Left lobe of liver (tissue), 2 donors: Measurements from ENCODE around the gene TTC12. TPM values are rescaled to one million over a fixed set of nuclear protein-coding genes. Genes with fewer than 3 reads are reported as not detected.

ENCODE experiments used
- ATAC-seq: fragments of 200-7000 bp; cut with Tn5 transposase; one replicate; pipeline ENCODE4 v1.9.1; 2020; ENCODE audit warnings: mild to moderate bottlenecking, moderate library complexity
- DNase-seq: peaks from one replicate; pipeline ENCODE4 v3.0.0-alpha.2; 2020; ENCODE audit warnings: low spot score
- total RNA-seq: library from RNA; stranded (reverse); gene quantifications from one replicate; pipeline ENCODE4 v1.2.1, GENCODE V29; 2021
- donor health status: DM: no; HTN: no; CAD: no; lungs with moderate emphysema.
- donor health status: DM: no; HTN: yes; CAD: no.

The TTC12 gene
- total RNA-seq, 1 donor from 2014 or later: 5.8 TPM

- no peak for DNase-seq
- ATAC-seq: no peak
Observed at GRCh38 chr11:113370634-113371033, 56.3 kb downstream of the TTC12 start.

- ATAC-seq: no peak
Observed at GRCh38 chr11:113372309-113372708, 57.9 kb downstream of the TTC12 start.

GRCh38 chr11:113373306-113373705 lies 58.9 kb downstream of the TTC12 start:
- DNase-seq: no peak
- no peak for ATAC-seq

More at GRCh38 chr11:113372309-113372708, 57.9 kb downstream of the TTC12 start:
- no peak for DNase-seq

GRCh38 chr11:113373981-113374560 lies 59.7 kb downstream of the TTC12 start:
- ATAC-seq: no peak
- no peak for DNase-seq

- no peak for DNase-seq
- no peak for ATAC-seq
Observed at GRCh38 chr11:113375402-113375801, 61.0 kb downstream of the TTC12 start.

- ATAC-seq: no peak
- no peak for DNase-seq
Observed at GRCh38 chr11:113376156-113376555, 61.8 kb downstream of the TTC12 start.

- DNase-seq (no peak), ATAC-seq (no peak)
Observed at GRCh38 chr11:113377681-113378412, 63.5 kb downstream of the TTC12 start.

GRCh38 chr11:113378692-113379091 lies 64.3 kb downstream of the TTC12 start:
- no peak for DNase-seq
- no peak for ATAC-seq

GRCh38 chr11:113382121-113382520 lies 67.7 kb downstream of the TTC12 start:
- DNase-seq (no peak), ATAC-seq (no peak)

GRCh38 chr11:113384551-113384950 lies 70.2 kb downstream of the TTC12 start:
- DNase-seq: no peak
- ATAC-seq: no peak

GRCh38 chr11:113385749-113386148 lies 71.4 kb downstream of the TTC12 start:
- no peak for ATAC-seq
- DNase-seq: no peak

GRCh38 chr11:113386866-113387265 lies 72.5 kb downstream of the TTC12 start:
- ATAC-seq: no peak
- no peak for DNase-seq

- DNase-seq (no peak), ATAC-seq (peak; percentile 14)
Observed at GRCh38 chr11:113387605-113388211, 73.3 kb downstream of the TTC12 start, which contains the start of gene ANKK1. TSS of gene ANKK1 (plus strand) at chr11:113387779. CDS start at chr11:113387885, 106 bp downstream.

- no peak for ATAC-seq
- no peak for DNase-seq
Observed at GRCh38 chr11:113389272-113389671, 74.9 kb downstream of the TTC12 start.

GRCh38 chr11:113392236-113392921 lies 78.0 kb downstream of the TTC12 start:
- ATAC-seq: no peak
- no peak for DNase-seq

- ATAC-seq (no peak), DNase-seq (no peak)
Observed at GRCh38 chr11:113393501-113393985, 79.2 kb downstream of the TTC12 start.

GRCh38 chr11:113394919-113395318 lies 80.5 kb downstream of the TTC12 start:
- ATAC-seq (no peak), DNase-seq (no peak)

GRCh38 chr11:113395782-113396336 lies 81.5 kb downstream of the TTC12 start:
- ATAC-seq (no peak), DNase-seq (no peak)

GRCh38 chr11:113396690-113397089 lies 82.3 kb downstream of the TTC12 start:
- DNase-seq (no peak), ATAC-seq (no peak)

GRCh38 chr11:113397212-113397611 lies 82.8 kb downstream of the TTC12 start:
- DNase-seq (no peak), ATAC-seq (no peak)

- no peak for DNase-seq
- no peak for ATAC-seq
Observed at GRCh38 chr11:113397821-113398220, 83.4 kb downstream of the TTC12 start.
